Measurements from ENCODE around the gene DDX5.

The DDX5 gene

GRCh38 chr17:64506201-64506575 is at the start of gene DDX5:
Gene DDX5, minus strand, starts transcription at chr17:64506289. Its CDS starts 170 bp downstream, at chr17:64506119.
- peak; percentile 92 for DNase-seq

GRCh38 chr17:64555281-64555680 is 49.2 kb upstream of the DDX5 start:
- DNase-seq: no peak

GRCh38 chr17:64554028-64554637 is 48.0 kb upstream of the DDX5 start:
- DNase-seq: no peak

- no peak for DNase-seq
Measured at GRCh38 chr17:64551461-64551860, 45.4 kb upstream of the DDX5 start.

GRCh38 chr17:64547319-64547718 is 41.2 kb upstream of the DDX5 start:
- DNase-seq: no peak

- no peak for DNase-seq
Measured at GRCh38 chr17:64546716-64547115, 40.6 kb upstream of the DDX5 start.

- no peak for DNase-seq
Measured at GRCh38 chr17:64544742-64545141, 38.7 kb upstream of the DDX5 start.

GRCh38 chr17:64540118-64540776 is 34.2 kb upstream of the DDX5 start:
- DNase-seq: no peak

- DNase-seq: no peak
Measured at GRCh38 chr17:64538508-64539130, 32.5 kb upstream of the DDX5 start.

GRCh38 chr17:64537488-64537887 is 31.4 kb upstream of the DDX5 start:
- no peak for DNase-seq

GRCh38 chr17:64536913-64537312 is 30.8 kb upstream of the DDX5 start:
- no peak for DNase-seq

- no peak for DNase-seq
Measured at GRCh38 chr17:64535357-64535756, 29.3 kb upstream of the DDX5 start.

GRCh38 chr17:64534187-64534586 is 28.1 kb upstream of the DDX5 start:
- no peak for DNase-seq

- no peak for DNase-seq
Measured at GRCh38 chr17:64533784-64534183, 27.7 kb upstream of the DDX5 start.

- DNase-seq: no peak
Measured at GRCh38 chr17:64532409-64532808, 26.3 kb upstream of the DDX5 start.

GRCh38 chr17:64531955-64532371 is 25.9 kb upstream of the DDX5 start:
- no peak for DNase-seq

- no peak for DNase-seq
Measured at GRCh38 chr17:64529221-64529620, 23.1 kb upstream of the DDX5 start.

- no peak for DNase-seq
Measured at GRCh38 chr17:64527914-64528313, 21.8 kb upstream of the DDX5 start.

- no peak for DNase-seq
Measured at GRCh38 chr17:64520359-64520758, 14.3 kb upstream of the DDX5 start.

GRCh38 chr17:64519601-64520000 is 13.5 kb upstream of the DDX5 start:
- DNase-seq: no peak

GRCh38 chr17:64515829-64516228 is 9.7 kb upstream of the DDX5 start:
- DNase-seq: no peak

- DNase-seq: no peak
Measured at GRCh38 chr17:64515419-64515818, 9.3 kb upstream of the DDX5 start.

- DNase-seq: no peak
Measured at GRCh38 chr17:64509179-64509578, 3.1 kb upstream of the DDX5 start.

- no peak for DNase-seq
Measured at GRCh38 chr17:64508683-64509082, 2.6 kb upstream of the DDX5 start.

GRCh38 chr17:64507413-64507782 is 1.3 kb upstream of the DDX5 start:
- peak; percentile 77 for DNase-seq
